Stimulated activated CD4-positive, alpha-beta T cell treated with anti-CD3 and anti-CD28 coated beads, Interleukin-4, amount 100 ng/mL, for 48 hours (primary cell): ENCODE data around the gene NELFB.

Experiments
- DNase-seq, 2 donors: peaks; one replicate each; pipeline ENCODE4 v3.0.0-alpha.2; 2020; ENCODE audit warnings: low read depth in 2 of 2

Gene NELFB

DNA sequence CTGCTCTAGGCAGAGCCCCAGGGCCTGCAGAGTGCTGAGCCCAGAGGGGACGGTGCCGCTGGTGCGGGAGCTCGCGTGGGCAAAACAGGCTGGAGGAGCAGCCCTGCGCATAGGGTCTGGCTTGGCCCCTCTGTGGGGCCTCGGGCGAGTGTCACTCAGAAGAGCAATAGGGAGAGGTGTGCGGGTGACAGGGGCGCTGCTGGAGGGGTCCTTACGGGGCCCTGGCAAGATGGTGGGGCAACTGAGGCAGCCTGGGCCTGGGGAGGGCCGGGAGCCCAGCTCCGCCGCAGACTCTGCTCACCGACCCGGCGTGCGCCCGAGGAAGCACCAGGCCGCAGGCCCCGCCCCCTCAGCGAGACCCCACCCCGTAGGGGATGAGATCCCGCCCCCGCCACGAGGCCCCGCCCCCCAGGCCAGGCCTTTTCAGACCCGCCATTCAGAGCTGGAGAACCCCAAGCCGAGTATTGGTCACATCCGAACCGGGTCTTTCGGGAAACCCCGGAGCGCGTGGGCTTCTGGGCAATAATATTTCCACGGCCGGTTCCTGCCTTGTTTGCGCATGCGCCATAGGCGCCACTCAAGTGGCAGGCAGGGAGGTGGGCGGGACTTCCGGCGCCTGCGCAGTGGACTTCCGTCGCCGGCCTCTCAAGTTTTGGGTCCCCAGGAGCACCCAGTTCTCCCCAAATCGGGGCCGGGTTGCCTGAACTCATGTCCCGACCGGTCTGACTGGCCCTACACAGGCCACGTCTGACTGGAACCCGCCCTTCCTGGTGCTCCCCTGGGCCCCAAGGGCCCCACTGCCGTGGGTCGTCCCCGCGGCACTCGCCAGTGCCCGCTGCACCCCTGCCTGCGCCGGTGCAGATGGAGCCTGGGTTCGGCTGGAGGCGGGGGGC lies 31.8 kb upstream of the NELFB start:
- DNase-seq, result peak; percentile 97 to 100

DNA sequence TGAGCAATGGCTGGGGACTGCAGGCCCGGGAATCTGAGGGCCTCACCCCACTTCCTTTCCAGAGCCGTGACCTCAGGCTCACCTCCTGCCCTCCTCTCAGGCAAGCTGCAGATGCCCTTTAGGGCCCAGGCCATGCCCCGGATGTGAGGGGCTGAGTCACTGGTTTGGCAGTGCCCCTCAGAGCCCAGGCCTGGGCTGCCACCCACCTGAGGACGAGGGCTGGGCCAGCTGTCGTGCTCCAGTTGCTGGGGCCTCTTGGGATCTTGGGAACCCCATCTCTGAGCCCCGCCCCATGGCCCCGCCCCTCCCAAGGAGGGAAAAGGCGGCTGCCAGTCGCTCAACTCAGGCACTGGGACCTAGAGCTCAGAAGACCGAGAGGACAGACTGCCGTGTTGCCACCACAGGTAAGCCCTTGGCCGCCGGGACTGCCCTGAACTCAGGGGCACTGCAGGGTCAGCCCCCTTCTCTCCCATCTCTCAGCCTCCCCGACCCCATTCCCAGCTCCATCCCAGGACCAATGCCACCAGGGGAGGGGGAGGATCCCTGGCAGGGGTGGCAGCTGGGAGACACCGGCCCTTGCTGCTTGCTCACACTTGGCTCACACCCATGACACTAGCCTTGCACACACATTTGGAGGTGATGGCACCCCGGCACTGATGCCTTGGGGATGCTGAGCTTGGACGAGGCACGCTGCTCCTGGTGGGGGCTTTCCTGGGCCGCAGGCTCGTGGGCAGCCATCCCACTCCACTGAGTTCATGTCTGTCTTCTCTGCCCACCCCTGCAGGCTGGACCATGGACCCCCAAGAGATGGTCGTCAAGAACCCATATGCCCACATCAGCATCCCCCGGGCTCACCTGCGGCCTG lies 30.1 kb upstream of the NELFB start, which contains the start of gene CYSRT1:
Gene CYSRT1 (plus strand): TSS at position 345 of the 865 bp plus-strand sequence. CDS start 448 bp downstream, at position 793.
- no peak for DNase-seq

DNA sequence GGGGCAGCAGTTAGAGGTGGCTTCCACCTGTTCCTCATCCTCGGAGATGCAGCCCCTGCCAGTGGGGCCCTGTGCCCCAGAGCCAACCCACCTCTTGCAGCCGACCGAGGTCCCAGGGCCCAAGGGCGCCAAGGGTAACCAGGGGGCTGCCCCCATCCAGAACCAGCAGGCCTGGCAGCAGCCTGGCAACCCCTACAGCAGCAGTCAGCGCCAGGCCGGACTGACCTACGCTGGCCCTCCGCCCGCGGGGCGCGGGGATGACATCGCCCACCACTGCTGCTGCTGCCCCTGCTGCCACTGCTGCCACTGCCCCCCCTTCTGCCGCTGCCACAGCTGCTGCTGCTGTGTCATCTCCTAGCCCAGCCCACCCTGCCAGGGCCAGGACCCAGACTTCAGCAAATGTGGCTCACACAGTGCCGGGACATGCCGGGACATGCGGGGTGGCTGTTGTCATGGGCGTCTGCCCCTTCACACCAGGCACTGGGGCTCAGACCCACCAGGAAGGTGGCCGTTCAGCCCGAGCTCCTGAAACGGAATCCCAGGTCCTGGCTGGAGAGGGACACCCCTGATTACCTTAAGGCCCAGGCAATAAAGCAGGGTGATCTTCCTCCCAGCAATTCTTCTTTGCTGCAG lies 29.3 kb upstream of the NELFB start:
- DNase-seq, result no peak

DNA sequence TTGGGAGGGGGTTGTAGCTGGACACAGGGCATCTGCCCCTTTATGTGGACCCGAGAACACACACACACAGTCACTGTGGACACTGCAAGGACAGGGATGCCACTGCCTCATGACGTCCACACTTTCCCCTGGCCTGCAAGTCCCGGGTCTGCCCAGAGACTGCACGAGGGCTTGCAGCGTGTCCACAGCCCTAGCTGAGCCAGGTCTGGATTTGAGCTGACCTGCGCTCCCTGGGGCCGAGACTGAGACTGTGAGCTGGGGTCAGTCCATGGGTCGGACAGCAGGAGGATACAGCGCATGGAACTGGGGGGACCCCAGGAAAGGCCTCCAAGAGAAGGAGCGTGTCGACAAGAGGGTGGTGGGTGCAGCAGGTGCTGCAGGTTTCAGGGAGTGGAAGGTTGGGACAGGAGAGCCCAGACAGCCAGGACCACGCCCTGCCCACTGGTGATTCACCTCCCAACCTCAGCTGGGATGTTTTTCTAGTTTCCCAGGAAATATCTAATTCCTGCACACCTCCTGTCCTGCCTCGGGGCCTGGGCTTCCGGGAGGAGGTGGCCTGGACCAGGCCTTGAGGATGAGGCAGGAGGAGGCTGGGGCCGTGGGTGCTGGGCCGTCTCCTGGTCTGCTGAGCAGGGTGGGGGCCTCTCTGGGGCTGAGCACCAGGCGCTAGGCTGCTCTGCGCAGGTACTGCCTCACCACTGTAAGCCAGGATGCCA lies 28.6 kb upstream of the NELFB start:
- DNase-seq, result no peak

DNA sequence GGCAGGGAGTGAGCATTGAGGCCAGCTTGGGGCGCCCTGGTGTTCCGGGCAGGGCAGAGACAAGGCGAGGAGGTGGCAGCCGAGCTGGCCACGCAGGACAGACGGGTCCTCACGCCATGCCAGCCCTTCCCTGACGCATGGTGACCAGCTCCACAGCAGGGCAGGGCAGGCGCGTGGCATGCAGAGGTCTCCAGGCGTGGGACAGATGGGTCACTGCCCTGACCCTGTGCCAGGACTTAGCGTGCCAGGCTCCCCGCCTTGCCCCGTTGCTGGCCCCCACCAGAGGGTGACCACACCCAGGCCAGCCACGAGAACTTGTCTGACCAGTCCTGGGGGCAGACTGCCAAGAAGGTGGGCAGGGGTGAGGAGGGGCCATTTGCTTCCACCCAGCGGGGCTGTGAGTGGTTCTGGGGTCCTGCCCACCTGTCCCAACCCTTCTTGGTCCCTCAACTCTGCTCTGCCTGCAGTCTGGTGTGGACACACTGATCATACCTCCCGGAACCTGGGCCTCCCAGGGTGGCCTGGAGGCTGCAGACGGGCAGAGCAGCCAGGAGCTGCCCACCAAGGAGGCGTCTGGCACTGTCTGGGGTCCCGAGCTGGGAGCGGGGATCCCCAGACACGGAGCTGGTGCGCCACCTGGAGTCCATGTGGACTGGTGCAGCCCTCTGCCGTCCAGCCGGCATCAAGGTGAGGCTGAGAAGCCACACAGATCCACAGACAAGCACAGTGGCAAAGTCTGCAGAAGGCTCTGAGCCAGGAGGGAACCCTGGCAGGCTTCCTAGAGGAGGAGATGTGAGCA lies 27.9 kb upstream of the NELFB start, which contains the start of gene RNF224:
Gene RNF224 (plus strand): TSS at position 449 of the 799 bp plus-strand sequence. CDS start 834 bp downstream, outside the sequence.
- DNase-seq, result peak; percentile 73 to 80

DNA sequence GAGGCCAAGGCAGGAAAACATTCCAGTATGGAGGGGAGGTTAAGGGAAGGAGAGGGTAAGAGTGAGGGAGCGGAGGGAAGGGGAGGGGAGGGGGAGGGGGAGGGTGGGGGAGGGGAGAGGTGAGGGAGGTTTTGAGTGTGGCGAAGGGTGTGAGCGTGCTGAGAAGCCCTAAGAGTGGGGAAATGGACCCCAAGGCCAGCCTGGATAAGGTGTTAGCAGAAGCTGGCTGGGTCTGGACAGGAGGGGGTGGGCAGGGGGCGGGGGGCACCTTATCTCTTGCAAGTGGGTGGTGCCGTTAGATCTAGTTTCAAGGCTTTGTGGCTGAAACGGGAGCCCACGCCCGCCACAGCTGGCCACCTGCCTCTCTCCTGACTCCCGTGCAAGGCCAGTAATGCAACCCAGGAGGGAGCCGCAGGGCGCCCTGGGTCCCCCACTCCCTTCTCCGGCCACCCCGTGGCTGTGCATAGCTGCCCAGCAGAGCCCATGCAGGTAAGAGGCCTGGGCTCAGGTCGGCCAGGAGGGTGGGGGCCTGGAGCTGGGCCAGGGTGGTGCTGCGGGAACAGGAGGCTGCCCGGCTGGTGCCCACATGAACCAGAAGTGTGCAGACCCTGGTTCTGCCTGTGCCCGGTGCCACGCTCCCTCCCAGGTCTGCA lies 27.1 kb upstream of the NELFB start:
- DNase-seq, result no peak

DNA sequence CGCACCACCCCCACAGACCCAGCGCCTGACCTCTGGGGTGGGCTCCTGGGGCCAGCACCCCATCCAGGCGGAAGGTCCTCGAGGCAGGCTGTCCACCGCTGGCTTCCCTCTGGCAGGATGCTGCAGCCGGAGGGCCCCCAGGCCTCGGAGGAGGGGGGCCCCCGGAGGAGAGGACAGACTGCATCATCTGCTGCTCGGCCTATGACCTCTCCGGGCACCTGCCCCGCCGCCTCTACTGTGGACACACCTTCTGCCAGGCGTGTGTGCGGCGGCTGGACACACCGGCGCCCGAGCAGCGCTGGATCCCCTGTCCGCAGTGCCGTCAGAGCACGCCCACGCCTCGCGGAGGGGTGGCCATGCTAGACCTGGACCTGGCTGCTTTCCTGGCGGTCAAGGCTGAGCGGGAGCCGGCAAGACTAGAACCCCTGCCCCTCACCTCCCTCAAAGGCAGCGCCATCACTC lies 26.6 kb upstream of the NELFB start:
- DNase-seq, result no peak

DNA sequence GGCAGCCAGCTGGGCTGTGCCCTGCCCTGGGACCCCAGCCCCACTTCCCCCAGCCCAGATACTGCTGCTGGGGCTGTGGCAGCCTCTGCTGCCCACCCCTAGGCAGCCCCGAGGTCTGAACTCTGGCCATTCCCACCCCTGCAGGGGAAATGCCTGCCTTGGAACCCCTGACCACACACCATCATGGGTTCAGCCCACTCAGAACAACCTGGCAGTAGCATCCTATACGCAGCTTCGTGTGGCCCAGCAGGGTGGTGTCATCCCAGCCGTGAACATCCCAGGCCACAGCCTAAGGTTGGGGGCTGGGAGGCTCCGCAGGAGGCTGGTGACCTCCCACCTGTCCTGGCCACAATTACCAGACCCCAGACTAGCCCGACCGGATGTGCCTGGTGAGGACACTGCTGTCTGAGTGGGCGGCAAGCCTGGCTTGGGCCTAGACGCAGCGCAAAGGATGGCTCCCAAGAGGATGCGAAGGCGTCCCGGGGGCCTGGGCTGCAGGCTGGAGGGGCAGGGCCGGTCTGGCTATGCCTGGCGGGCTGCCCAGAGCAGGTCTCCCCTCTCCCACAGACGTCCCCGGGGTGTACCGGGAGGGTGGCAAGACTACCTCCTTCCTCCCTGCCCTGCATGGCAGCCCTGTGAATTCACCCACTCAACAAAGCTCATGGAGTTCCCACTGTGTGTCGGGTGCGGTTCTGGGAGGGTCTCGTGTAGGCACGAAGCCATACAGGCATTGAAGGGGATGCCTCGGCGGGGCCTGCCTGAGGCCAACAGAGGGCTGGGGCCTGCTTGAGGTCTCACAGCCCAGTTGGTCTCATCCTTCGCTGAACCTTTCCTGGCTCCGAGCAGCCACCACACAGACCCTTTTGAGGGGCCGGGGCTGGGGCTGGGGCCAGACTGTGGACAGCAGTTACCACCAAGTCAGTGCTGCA lies 25.9 kb upstream of the NELFB start:
- no peak for DNase-seq

DNA sequence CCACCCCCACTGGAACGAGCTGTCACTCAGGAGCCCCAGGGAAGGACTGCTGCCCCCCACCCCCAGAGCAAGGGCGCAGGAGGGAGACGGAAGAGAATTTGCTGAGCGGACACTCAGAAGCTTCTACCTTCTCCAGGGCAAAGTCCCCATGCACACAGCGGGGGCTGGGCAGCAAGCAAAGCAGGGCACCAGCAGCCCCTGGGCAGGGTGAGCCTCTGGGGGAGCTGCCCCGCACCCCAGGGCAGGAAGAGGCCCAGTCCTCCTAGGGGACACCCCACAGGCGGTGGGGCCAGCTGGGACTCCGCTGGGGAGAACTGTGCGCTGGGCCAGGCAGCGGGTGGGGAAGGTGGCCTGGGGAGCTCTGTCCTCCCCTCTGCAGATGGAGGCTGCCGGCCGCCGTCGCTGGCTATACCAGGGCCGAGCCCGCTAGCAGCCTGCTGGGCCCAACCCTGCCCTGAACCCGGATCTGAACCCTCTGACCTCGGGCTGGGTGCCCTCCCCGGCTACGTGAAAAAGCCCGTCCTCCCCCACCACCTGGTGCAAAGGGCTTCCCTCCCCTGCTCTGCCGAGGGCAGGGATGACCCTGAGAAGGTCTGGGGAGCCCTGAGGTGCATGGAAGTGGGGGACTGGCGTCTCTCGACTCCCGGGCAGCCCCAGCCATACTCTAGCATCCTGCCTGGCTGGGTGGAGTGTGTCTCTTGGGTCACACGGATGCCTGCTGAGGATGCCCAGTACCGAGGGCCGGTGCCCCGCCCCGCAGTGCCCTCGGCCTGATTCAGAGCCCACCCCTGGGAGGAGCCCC lies 25.0 kb upstream of the NELFB start:
- no peak for DNase-seq

DNA sequence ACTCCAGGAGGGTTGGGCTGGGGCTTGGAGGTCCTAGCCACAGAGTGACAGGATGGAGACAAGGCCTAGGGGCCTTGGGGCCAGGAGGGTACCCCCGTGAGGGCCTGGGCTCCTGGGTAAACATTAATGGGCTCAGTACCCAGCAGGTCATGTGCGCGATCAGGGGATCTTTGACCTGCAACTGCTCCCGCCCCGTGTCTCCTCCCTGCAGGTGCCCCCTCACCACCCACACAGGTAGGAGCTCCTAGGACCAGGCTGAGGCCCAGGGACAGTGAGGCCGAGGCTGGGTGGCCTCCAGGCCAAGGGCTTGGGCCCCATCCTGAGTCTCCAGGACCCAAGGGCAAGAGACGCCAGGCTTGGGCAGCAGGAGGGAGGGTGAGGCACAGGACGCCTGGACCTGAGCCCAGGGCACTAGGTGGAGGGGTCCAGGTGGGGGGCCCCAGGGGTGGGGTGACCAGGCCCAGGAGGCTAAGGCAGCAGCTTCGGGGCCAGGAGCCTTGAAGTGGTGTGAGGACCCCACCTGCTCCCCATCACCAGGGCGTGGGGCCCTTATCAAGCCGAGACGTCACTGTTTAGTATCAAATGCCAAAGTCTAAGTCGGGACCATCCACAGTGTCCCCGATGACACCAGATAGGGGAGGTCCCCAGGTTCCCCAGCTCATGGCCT lies 24.3 kb upstream of the NELFB start, which contains the start of gene SLC34A3:
Gene SLC34A3 (plus strand): TSS at position 197 of the 667 bp plus-strand sequence. CDS start 802 bp downstream, outside the sequence.
- DNase-seq, result no peak

DNA sequence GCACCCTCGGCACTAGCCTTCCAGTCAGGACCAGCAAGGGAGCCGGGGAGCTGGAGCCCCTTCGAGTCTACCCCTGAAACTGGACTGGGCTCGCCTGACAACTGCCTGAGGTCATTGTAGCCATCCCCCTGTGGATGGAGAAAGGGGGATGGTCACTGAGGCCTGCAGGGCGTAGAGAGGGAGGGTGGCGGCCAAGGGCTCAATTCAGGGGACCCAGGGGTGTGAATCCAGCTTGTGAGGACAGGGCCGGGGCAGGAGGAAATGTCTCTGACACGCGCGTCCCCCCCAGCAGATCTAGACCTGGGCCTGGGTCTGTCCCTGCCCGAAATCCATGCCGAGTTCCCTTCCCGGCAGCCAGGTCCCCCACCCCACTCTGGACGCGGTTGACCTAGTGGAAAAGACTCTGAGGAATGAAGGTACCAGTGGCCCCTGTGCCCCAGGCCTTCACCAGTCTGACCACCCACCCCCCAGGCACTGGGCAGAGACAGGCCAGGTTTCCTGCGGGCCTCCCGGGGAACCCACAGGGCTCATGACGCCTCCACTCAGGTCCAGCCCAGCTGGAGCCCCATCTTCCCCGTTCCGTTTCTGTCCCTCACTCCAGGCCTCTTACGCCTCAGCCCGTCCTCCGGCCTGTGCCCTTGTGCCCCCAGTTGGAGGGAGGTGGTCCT lies 23.6 kb upstream of the NELFB start:
- no peak for DNase-seq

DNA sequence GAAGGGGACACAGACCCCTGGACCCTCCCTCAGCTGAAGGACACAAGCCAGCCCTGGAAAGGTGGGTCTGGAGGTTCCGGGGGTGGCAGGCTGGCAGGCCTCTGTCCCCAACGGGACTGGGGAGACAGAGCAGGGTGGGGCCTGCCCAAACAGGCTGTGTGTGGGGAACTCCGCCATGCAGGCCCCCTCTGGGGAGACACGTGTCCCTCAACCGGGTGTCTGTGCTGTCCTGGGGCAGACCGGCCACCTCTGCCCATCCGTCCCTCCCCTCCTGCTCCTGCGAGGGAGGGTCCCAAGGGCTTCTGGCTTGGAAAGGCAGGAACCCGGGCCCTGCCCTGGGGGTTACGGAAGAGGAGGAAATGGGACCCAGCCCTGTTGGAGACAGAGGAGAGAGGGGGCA lies 23.0 kb upstream of the NELFB start:
- no peak for DNase-seq

DNA sequence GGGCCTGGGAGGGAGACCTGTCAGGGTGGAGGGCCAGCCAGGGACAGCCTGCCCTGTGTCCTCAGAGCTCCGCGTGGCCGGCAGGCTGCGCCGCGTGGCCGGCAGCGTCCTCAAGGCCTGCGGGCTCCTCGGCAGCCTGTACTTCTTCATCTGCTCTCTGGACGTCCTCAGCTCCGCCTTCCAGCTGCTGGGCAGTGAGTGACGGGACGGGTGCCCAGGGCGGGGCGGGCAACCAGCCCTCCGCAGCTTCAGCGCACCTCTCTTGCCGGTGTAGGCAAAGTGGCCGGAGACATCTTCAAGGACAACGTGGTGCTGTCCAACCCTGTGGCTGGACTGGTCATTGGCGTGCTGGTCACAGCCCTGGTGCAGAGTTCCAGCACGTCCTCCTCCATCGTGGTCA lies 22.6 kb upstream of the NELFB start:
- DNase-seq, result no peak

DNA sequence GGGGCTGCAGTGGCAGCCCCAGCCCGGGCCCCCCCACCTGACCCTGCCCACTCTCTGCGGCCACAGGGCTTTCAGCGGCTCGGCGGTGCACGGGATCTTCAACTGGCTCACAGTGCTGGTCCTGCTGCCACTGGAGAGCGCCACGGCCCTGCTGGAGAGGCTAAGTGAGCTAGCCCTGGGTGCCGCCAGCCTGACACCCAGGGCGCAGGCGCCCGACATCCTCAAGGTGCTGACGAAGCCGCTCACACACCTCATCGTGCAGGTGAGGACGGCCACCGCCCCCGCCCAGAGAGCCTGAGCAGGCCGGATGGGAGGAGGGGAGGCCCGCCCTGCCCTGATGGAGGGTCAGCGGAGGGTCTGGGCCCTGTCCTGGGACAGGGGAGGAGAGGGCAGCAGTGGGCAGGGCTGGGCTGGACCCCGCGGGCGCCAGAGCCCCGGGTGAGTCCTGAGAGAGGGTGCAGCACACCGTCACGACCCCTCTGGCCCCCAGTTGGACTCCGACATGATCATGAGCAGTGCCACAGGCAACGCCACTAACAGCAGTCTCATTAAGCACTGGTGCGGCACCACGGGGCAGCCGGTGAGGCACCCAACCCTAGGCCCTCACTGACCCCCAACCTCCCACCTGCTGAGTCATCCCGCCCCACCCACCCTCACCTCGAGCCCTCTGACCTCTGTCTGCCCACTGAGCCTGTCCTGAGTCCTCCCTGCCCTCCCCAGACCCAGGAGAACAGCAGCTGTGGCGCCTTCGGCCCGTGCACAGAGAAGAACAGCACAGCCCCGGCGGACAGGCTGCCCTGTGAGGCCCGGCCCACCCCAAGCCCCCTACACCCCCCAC lies 21.8 kb upstream of the NELFB start:
- no peak for DNase-seq

DNA sequence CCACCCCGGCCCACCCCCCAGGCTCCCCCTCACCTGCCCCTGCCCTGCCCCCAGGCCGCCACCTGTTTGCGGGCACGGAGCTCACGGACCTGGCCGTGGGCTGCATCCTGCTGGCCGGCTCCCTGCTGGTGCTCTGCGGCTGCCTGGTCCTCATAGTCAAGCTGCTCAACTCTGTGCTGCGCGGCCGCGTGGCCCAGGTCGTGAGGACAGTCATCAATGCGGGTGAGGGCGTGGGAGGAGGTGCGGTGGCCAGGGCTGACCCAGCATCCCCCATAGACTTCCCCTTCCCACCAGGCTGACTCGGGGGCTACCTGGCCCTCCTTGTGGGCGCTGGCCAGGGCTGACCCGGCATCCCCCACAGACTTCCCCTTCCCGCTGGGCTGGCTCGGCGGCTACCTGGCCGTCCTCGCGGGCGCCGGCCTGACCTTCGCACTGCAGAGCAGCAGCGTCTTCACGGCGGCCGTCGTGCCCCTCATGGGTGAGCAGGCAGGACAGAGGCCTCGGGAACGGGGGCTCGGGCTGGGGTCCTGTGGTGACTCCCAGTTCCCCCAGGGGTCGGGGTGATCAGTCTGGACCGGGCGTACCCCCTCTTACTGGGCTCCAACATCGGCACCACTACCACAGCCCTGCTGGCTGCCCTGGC lies 21.0 kb upstream of the NELFB start:
- DNase-seq, result no peak
